GM19468 (cell line): ENCODE results near the gene DHRS1.

ENCODE experiments used
- ATAC-seq: cut with Tn5 transposase; IDR thresholded peaks from one replicate; pipeline ENCODE4 v1.9.1; 2021; ENCODE audit warnings: mild to moderate bottlenecking, moderate library complexity, moderate number of reproducible peaks; ENCODE audit not compliant: unreplicated experiment; ENCODE audit errors: extremely low read depth

The DHRS1 gene

GRCh38 chr14:24310646-24311604 lies 11.3 kb upstream of the DHRS1 start, which contains the start of gene LTB4R:
TSS of gene LTB4R (plus strand) at chr14:24311502. CDS start at chr14:24315652, 4,150 bp downstream.
- peak; percentile 44 for ATAC-seq

DNA sequence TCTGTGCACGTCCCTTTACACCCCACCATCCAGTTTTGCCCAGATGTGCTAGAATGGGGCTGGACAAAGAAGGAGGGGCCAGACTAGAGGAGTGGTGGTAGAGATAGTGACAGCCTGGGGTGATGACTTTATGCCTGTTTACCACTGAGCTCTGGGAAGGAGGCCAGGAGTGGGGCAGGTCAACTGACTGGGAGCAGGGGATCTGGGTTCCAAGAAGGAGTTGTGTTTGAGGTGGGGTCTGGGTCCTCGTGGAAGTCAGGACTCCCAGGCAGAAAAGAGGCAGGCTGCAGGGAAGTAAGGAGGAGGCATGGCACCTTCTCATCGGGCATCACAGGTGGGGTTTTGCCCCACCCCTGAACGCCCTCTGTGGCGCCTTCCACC lies 10.7 kb upstream of the DHRS1 start:
- ATAC-seq = no peak

- ATAC-seq = no peak
Measured at GRCh38 chr14:24309538-24310264, 10.1 kb upstream of the DHRS1 start, which contains the start of gene LTB4R2. TSS of gene LTB4R2 (plus strand) at chr14:24310140. CDS start at chr14:24310665, 525 bp downstream.

- ATAC-seq = no peak
Measured at GRCh38 chr14:24308342-24309124, 9.0 kb upstream of the DHRS1 start.

GRCh38 chr14:24307575-24308341 lies 8.2 kb upstream of the DHRS1 start, which contains the start of gene CIDEB:
TSS of gene CIDEB (minus strand) at chr14:24307977. CDS start at chr14:24307858, 119 bp downstream.
- ATAC-seq = no peak

- no peak for ATAC-seq
Measured at GRCh38 chr14:24307156-24307574, 7.6 kb upstream of the DHRS1 start.

- no peak for ATAC-seq
Measured at GRCh38 chr14:24304019-24304387, 4.4 kb upstream of the DHRS1 start.

- no peak for ATAC-seq
Measured at GRCh38 chr14:24300326-24300980, 873 bp upstream of the DHRS1 start.

GRCh38 chr14:24298892-24299254 lies 707 bp downstream of the DHRS1 start:
- no peak for ATAC-seq

- no peak for ATAC-seq
Measured at GRCh38 chr14:24297190-24297964, 2.2 kb downstream of the DHRS1 start.

DNA sequence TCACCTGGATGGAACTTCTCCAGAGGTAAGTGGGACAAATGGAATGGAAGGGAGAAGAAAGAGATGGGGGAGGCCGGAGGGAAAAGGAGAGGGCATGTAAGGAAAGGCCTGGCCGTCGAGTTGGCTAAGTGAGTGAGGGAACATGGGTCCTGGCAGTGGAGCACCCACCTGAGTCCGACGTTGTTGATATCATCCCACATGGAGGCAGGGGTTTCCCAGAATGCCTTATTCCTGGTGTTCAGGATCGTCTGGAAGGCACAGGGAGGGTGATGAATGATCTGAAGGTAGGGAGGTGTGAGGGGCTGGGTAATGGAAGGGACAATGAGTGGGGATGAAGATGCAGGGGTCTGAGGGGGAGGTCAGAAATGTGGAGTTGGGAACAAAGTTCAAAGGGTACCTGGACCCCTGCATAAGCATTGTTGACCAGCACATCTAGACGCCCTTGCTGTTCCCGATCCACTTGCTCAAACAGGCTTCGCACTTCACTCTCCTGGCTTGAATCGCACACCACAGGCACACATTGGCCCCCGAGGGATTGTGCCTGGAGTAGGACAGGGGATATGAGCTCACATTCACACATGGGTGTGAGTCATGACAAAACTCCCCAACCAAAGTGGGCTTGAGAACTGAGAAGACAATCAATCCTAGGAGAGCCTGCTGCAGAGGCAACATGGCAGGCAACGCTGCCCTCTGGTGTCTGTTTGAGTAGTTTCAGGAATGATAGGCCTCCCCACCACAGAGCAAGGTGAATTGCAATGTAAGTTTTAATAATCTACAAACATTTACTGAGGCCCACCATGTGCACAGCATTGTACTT lies 3.0 kb downstream of the DHRS1 start:
- peak; percentile 36 for ATAC-seq

DNA sequence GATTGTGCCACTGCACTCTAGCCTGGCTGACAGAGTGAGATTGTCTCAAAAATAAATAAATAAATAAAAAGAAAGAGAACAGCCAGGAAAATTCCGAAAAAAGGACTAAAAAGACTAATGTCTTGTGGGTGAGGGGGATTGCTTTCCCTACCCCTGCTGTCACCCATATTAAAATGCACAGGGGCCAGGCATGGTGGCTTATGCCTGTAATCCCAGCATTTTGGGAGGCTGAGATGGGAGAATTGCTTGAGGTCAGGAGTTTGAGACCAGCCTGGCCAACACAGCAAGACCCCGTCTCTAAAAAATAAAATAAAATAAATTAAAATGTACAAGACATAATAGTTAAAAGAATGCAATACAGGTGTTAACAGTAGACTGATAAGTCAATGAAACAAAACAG lies 6.1 kb downstream of the DHRS1 start:
- no peak for ATAC-seq

- ATAC-seq = no peak
Measured at GRCh38 chr14:24292118-24292807, 7.3 kb downstream of the DHRS1 start.

- no peak for ATAC-seq
Measured at GRCh38 chr14:24291446-24292117, 8.0 kb downstream of the DHRS1 start.

GRCh38 chr14:24290746-24291145 lies 8.8 kb downstream of the DHRS1 start:
- no peak for ATAC-seq

DNA sequence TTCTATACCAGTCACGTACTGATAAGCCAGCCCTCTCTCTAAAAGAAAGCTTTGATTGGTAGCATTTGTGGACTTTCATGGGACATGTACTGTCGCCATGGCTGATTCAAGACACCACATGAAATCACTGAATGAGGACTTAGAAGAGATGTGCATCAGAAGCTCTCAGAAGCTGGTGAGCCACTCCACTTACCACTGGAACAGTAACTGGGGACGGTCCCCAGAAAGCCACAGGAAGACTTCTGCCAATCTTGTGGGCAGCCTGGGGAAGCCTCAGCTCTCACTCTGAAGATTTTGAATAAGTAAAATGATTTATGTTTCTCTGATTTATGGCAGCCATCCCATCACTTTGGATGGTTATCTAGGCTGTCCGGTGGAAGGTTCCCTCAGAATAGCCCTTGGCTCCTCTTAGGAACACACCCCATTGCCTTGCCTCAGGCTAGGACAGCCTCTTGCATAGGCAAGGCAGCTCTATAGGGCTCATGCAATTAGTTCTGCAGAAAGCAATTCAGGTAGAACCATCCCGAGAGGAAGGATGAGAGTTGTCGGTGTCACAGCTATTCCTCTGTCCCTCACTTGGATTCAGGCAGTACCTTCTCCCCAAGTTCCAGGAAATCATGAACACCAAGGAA lies 9.8 kb downstream of the DHRS1 start:
- no peak for ATAC-seq
